HEK293 (cell line): ENCODE results near the gene MTERF4.

Experiments used
- CTCF ChIA-PET: fragments of 350-600 bp; formaldehyde crosslinking; extraction: SDS; loops from one replicate; lab custom pipeline; 2021; ENCODE audit warnings: antibody characterized with exemption; lab: Yijun Ruan, JAX
- POLR2A ChIA-PET: fragments of 300-600 bp; formaldehyde crosslinking; extraction: SDS; loops from one replicate; lab custom pipeline; 2020; ENCODE audit warnings: antibody characterized with exemption, inconsistent platforms; lab: Yijun Ruan, JAX
- H3K27ac ChIP-seq: fragments of 200-500 bp; sonication (Bioruptor generic); 2 replicates; pipeline ENCODE4 v1.5.1; 2014; ENCODE audit warnings: low read depth, low read length, control low read depth, inconsistent platforms; ENCODE audit errors: extremely low read depth
- H3K36me3 ChIP-seq, 2 experiments: fragments of 200-500 bp in 1 of 2; sonication (Bioruptor generic) in 1 of 2; 1 replicate in 1 of 2; 2 replicates in 1 of 2; pipeline ENCODE4 v1.5.1; 2014 to 2017; ENCODE audit warnings: inconsistent platforms in 2 of 2, low read length in 2 of 2; ENCODE audit not compliant: control insufficient read depth in 2 of 2, insufficient read depth in 1 of 2
- H3K4me1 ChIP-seq: fragments of 200-500 bp; sonication (Bioruptor generic); 2 replicates; pipeline ENCODE4 v1.5.1; 2014; ENCODE audit warnings: mild to moderate bottlenecking, low read length, inconsistent platforms; ENCODE audit not compliant: control insufficient read depth, insufficient read depth
- H3K4me3 ChIP-seq: 2 replicates; pipeline ENCODE4 v1.5.1; 2011; ENCODE audit warnings: low read depth, mild to moderate bottlenecking, control low read depth, low read length, moderate library complexity
- H3K9me3 ChIP-seq: fragments of 200-500 bp; sonication (Bioruptor generic); 2 replicates; pipeline ENCODE4 v1.5.1; 2014; ENCODE audit warnings: low read depth, low read length, inconsistent platforms; ENCODE audit not compliant: control insufficient read depth, insufficient read depth
- FEZF1 ChIP-seq: fragments of 450-650 bp; formaldehyde crosslinking; IDR thresholded peaks from 2 replicates; pipeline ENCODE4 v1.5.1; 2016; ENCODE audit warnings: missing biosample characterization, missing genetic modification characterization
- HOXD13 ChIP-seq: sonication (generic); formaldehyde crosslinking; IDR thresholded peaks from 2 replicates; pipeline ENCODE4 v1.8.0; 2022; ENCODE audit warnings: missing genetic modification reagents, borderline replicate concordance
- REPIN1 ChIP-seq: fragments of 450-650 bp; formaldehyde crosslinking; IDR thresholded peaks from 2 replicates; pipeline ENCODE4 v1.5.1; 2017; ENCODE audit warnings: missing biosample characterization, missing genetic modification characterization, low read depth
- ZNF121 ChIP-seq: fragments of 450-650 bp; formaldehyde crosslinking; IDR thresholded peaks from 2 replicates; pipeline ENCODE4 v1.5.1; 2016; ENCODE audit warnings: missing biosample characterization, missing genetic modification characterization
- ZNF157 ChIP-seq: fragments of 450-650 bp; formaldehyde crosslinking; IDR thresholded peaks from 2 replicates; pipeline ENCODE4 v1.5.1; 2016; ENCODE audit warnings: missing biosample characterization, missing genetic modification characterization
- ZNF16 ChIP-seq: fragments of 450-650 bp; formaldehyde crosslinking; IDR thresholded peaks from 2 replicates; pipeline ENCODE4 v1.5.1; 2016; ENCODE audit warnings: low read depth, missing biosample characterization, missing genetic modification characterization
- ZNF169 ChIP-seq: fragments of 450-650 bp; formaldehyde crosslinking; IDR thresholded peaks from 2 replicates; pipeline ENCODE4 v1.5.1; 2016; ENCODE audit warnings: missing biosample characterization, missing genetic modification characterization
- ZNF202 ChIP-seq: fragments of 450-650 bp; formaldehyde crosslinking; IDR thresholded peaks from 2 replicates; pipeline ENCODE4 v1.5.1; 2016; ENCODE audit warnings: missing biosample characterization, missing genetic modification characterization, borderline replicate concordance
- ZNF211 ChIP-seq: fragments of 450-650 bp; formaldehyde crosslinking; IDR thresholded peaks from 2 replicates; pipeline ENCODE4 v1.5.1; 2016; ENCODE audit warnings: low read depth, missing biosample characterization, missing genetic modification characterization
- ZNF23 ChIP-seq: fragments of 450-650 bp; formaldehyde crosslinking; IDR thresholded peaks from 2 replicates; pipeline ENCODE4 v1.5.1; 2016; ENCODE audit warnings: missing biosample characterization, missing genetic modification characterization, borderline replicate concordance
- ZNF324 ChIP-seq: fragments of 450-650 bp; formaldehyde crosslinking; IDR thresholded peaks from 2 replicates; pipeline ENCODE4 v1.5.1; 2016; ENCODE audit warnings: missing biosample characterization, missing genetic modification characterization
- ZNF416 ChIP-seq: fragments of 450-650 bp; formaldehyde crosslinking; IDR thresholded peaks from 2 replicates; pipeline ENCODE4 v1.5.1; 2016; ENCODE audit warnings: missing biosample characterization, missing genetic modification characterization
- ZNF426 ChIP-seq: fragments of 450-650 bp; formaldehyde crosslinking; IDR thresholded peaks from 2 replicates; pipeline ENCODE4 v1.5.1; 2017; ENCODE audit warnings: missing biosample characterization, missing genetic modification characterization, mild to moderate bottlenecking, inconsistent platforms, moderate library complexity
- ZNF529 ChIP-seq: fragments of 450-650 bp; formaldehyde crosslinking; IDR thresholded peaks from 2 replicates; pipeline ENCODE4 v1.5.1; 2017; ENCODE audit warnings: missing genetic modification characterization, missing biosample characterization; ENCODE audit not compliant: insufficient replicate concordance
- ZNF560 ChIP-seq: fragments of 450-650 bp; formaldehyde crosslinking; IDR thresholded peaks from 2 replicates; pipeline ENCODE4 v1.5.1; 2017; ENCODE audit warnings: missing biosample characterization, missing genetic modification characterization, borderline replicate concordance
- ZNF561 ChIP-seq: fragments of 450-650 bp; IDR thresholded peaks from 2 replicates; pipeline ENCODE4 v1.5.1; 2018; ENCODE audit warnings: missing biosample characterization, missing genetic modification characterization, borderline replicate concordance
- ZNF626 ChIP-seq: fragments of 450-650 bp; sonication (Bioruptor Pico); formaldehyde crosslinking; IDR thresholded peaks from 2 replicates; pipeline ENCODE4 v1.5.1; 2018; ENCODE audit warnings: missing biosample characterization, missing genetic modification characterization, inconsistent platforms
- ZNF701 ChIP-seq: fragments of 450-650 bp; formaldehyde crosslinking; IDR thresholded peaks from 2 replicates; pipeline ENCODE4 v1.5.1; 2016; ENCODE audit warnings: missing biosample characterization, missing genetic modification characterization
- ZNF747 ChIP-seq: fragments of 450-650 bp; formaldehyde crosslinking; IDR thresholded peaks from 2 replicates; pipeline ENCODE4 v1.5.1; 2016; ENCODE audit warnings: missing biosample characterization, missing genetic modification characterization
- ZSCAN23 ChIP-seq: fragments of 450-650 bp; formaldehyde crosslinking; IDR thresholded peaks from 2 replicates; pipeline ENCODE4 v1.5.1; 2016; ENCODE audit warnings: missing biosample characterization, missing genetic modification characterization
- TF ChIP-seq, protein P1 (sequence below): fragments of 450-650 bp; formaldehyde crosslinking; IDR thresholded peaks from 2 replicates; pipeline ENCODE4 v1.5.1; 2016; ENCODE audit warnings: missing biosample characterization, missing genetic modification characterization, borderline replicate concordance

The MTERF4 gene

DNA sequence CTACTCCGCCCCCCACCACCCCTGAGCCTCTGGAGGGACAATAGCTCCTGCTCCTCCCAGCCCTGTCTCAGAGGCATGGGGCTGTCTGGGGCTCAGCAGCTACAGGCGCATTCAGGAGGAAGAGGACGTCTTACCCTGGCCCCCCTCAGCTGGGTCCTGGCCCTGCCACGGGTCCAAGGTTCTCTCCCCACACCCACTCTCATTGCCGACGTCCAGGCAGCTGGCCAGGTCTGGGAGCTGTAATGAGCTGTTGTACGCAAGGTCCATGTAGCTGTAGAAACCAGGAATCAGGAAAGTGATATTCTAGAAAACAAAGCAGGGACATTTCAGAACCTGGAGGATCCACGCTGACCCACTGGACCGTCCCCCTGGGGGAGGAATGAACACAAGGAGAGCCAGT is 33.6 kb upstream of the MTERF4 start (continued):
- TF ChIP-seq, protein P1, sequence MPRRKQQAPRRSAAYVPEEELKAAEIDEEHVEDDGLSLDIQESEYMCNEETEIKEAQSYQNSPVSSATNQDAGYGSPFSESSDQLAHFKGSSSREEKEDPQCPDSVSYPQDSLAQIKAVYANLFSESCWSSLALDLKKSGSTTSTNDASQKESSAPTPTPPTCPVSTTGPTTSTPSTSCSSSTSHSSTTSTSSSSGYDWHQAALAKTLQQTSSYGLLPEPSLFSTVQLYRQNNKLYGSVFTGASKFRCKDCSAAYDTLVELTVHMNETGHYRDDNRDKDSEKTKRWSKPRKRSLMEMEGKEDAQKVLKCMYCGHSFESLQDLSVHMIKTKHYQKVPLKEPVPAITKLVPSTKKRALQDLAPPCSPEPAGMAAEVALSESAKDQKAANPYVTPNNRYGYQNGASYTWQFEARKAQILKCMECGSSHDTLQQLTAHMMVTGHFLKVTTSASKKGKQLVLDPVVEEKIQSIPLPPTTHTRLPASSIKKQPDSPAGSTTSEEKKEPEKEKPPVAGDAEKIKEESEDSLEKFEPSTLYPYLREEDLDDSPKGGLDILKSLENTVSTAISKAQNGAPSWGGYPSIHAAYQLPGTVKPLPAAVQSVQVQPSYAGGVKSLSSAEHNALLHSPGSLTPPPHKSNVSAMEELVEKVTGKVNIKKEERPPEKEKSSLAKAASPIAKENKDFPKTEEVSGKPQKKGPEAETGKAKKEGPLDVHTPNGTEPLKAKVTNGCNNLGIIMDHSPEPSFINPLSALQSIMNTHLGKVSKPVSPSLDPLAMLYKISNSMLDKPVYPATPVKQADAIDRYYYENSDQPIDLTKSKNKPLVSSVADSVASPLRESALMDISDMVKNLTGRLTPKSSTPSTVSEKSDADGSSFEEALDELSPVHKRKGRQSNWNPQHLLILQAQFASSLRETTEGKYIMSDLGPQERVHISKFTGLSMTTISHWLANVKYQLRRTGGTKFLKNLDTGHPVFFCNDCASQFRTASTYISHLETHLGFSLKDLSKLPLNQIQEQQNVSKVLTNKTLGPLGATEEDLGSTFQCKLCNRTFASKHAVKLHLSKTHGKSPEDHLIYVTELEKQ = no peak
- no peak for TF ChIP-seq ZNF202 (tag by site-specific recombination)
- no peak for TF ChIP-seq ZNF426
- no peak for TF ChIP-seq HOXD13 (CRISPR knock-in tag)
- TF ChIP-seq ZNF157 (tag by site-specific recombination) = no peak

DNA sequence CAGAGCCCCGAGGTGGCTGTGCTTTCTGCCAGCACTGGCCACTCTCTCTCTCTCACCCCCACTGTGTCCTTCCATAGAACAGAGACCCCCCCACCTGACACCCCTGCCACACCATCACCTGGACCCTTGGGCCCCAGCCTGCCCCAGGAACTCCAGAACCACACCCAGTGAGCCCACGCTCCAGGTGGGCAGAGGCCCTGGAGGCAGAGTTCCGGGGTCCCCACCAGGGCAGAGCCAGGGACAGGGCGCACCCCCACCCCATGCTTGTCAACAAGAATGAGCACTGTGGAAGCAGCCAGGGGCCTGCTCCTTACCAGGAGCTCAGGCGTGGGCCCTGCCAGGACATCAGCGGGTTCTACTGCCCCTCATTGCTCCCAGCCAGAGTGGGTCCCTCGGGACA is 32.6 kb upstream of the MTERF4 start:
- Histone ChIP-seq H3K36me3 (peaks cover 0 to 88% of the 10 kb centered on the region in 2 experiments; a peak in 2 of 3 replicates), H3K4me3 (no peak overlapping the region), H3K27ac (no peak overlapping the region), H3K4me1 (no peaks in the 10 kb centered on the region)
- POLR2A ChIA-PET = no interaction called here
- CTCF ChIA-PET = no interaction called here
- TF ChIP-seq FEZF1 (tag by site-specific recombination) = no peak
- no peak for TF ChIP-seq ZNF747
- TF ChIP-seq ZNF121 (tag by site-specific recombination) = no peak
- no peak for TF ChIP-seq ZNF416
- no peak for TF ChIP-seq ZNF324
- TF ChIP-seq ZNF16 (tag by site-specific recombination) = no peak
- no peak for TF ChIP-seq ZSCAN23 (tag by site-specific recombination)
- no peak for TF ChIP-seq ZNF529
- TF ChIP-seq ZNF169 (tag by site-specific recombination) = no peak
- TF ChIP-seq, all 188 proteins: peak for 0
- no peaks in the 10 kb centered on the region for H3K9me3 ChIP-seq

DNA sequence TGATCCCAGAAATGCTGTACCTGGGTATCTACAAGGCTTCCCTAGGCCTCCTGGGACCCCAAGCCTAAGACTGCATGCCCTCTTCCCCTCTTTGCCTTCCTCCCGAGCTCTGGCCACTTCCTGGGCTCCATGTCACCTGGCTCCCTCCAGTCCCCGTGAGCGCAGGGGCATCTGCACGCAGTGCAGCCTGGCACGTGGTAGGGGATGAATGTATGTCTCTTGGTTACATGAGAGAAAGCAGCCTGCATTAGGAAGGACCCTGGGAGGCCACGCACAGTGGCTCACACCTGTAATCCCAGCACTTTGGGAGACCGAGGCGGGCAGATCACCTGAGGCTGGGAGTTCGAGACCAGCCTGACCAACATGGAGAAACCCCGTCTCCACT is 31.3 kb upstream of the MTERF4 start:
- Histone ChIP-seq H3K36me3 (peaks cover 0 to 85% of the 10 kb centered on the region in 2 experiments; a peak in 2 of 3 replicates), H3K4me3 (no peak overlapping the region), H3K4me1 (no peaks in the 10 kb centered on the region)
- ChIA-PET POLR2A (no interaction called here), CTCF (no interaction called here)
- no peak for TF ChIP-seq ZNF561 (tag by site-specific recombination)
- TF ChIP-seq ZNF211 (tag by site-specific recombination) = no peak
- TF ChIP-seq ZNF701 (tag by site-specific recombination) = no peak
- no peak for TF ChIP-seq REPIN1 (tag by site-specific recombination)
- no peak for TF ChIP-seq ZNF560 (tag by site-specific recombination)
- TF ChIP-seq ZNF626 (tag by site-specific recombination) = no peak
- no peak for TF ChIP-seq ZNF23 (tag by site-specific recombination)
- TF ChIP-seq, all 188 proteins: peak for 0
- Histone ChIP-seq H3K9me3 (no peaks in the 10 kb centered on the region), H3K27ac (no peak overlapping the region)
